Endothelial cell of umbilical vein (primary cell): ENCODE data around the gene CHAF1A. TPM values are rescaled to one million over a fixed set of nuclear protein-coding genes. Genes with fewer than 3 reads are reported as not detected.
A peak's percentile ranks its signal among the peaks of the same experiment; 100 is the strongest.

Experiments used
- BruUV-seq: library from RNA; stranded (reverse); fragments of 400-500 nt; replicated peaks from 2 replicates; lab custom pipeline; 2021; lab: Mats Ljungman, UMichigan
- CTCF ChIA-PET: fragments of 300-600, 350-600 bp; sonication (Branson Sonifier 250); formaldehyde crosslinking; loops from one replicate; lab custom pipeline; 2021; ENCODE audit warnings: antibody characterized with exemption, inconsistent platforms; lab: Charles Lee
- POLR2A ChIA-PET: fragments of 300-600, 350-600 bp; sonication (Branson Sonifier 250); formaldehyde crosslinking; loops from one replicate; lab custom pipeline; 2021; ENCODE audit warnings: antibody characterized with exemption, inconsistent platforms; lab: Charles Lee
- DNase-seq: peaks from one replicate; pipeline ENCODE4 v3.0.0-alpha.2; 2011; ENCODE audit warnings: low read depth, low spot score
- FAIRE-seq: peaks from 2 replicates; lab custom pipeline; 2011; peaks lifted over from hg19 to GRCh38; lab: Jason Lieb, UNC
- H2AFZ ChIP-seq: 2 replicates; pipeline ENCODE4 v1.6.0; 2012; ENCODE audit warnings: low read depth, low read length, control low read depth, inconsistent platforms
- H3K27ac ChIP-seq: 2 replicates; pipeline ENCODE4 v1.5.1; 2011; ENCODE audit warnings: low read depth, mild to moderate bottlenecking, control low read depth, low read length, moderate library complexity; ENCODE audit not compliant: insufficient read depth
- H3K27me3 ChIP-seq, 2 experiments: 2 replicates each; pipeline versions ENCODE4 v1.6.0 to v1.6.1; 2011; ENCODE audit warnings: low read length in 2 of 2, mixed read lengths in 1 of 2; ENCODE audit not compliant: control insufficient read depth in 2 of 2, insufficient read depth in 2 of 2
- H3K36me3 ChIP-seq, 2 experiments: 2 replicates in 1 of 2; 3 replicates in 1 of 2; pipeline ENCODE4 v1.5.1; 2011; ENCODE audit warnings: low read length in 2 of 2, mild to moderate bottlenecking in 1 of 2, moderate library complexity in 1 of 2; ENCODE audit not compliant: control insufficient read depth in 2 of 2, insufficient read depth in 2 of 2; ENCODE audit errors: extremely low read depth in 1 of 2
- H3K4me1 ChIP-seq: 3 replicates; pipeline ENCODE4 v1.5.1; 2011; ENCODE audit warnings: mild to moderate bottlenecking, low read length; ENCODE audit not compliant: control insufficient read depth, insufficient read depth; ENCODE audit errors: extremely low read depth
- H3K4me2 ChIP-seq: 2 replicates; pipeline ENCODE4 v1.6.1; 2011; ENCODE audit warnings: low read length, control low read depth, mixed read lengths; ENCODE audit not compliant: insufficient read depth
- H3K4me3 ChIP-seq, 3 experiments: fragments of 200-600 bp in 1 of 3; sonication (generic), shearing (Covaris generic) in 1 of 3; replicated peaks in 1 of 3; 2 replicates each; pipeline ENCODE4 v1.5.1; 2011 to 2016; ENCODE audit warnings: control low read depth in 3 of 3, low read length in 3 of 3, mild to moderate bottlenecking in 2 of 3, inconsistent platforms in 1 of 3, low read depth in 1 of 3, moderate library complexity in 1 of 3; ENCODE audit not compliant: insufficient read depth in 1 of 3
- H3K79me2 ChIP-seq: 2 replicates; pipeline ENCODE4 v1.6.0; 2012; ENCODE audit warnings: low read length, inconsistent platforms; ENCODE audit not compliant: control insufficient read depth, insufficient read depth
- H3K9ac ChIP-seq: replicated peaks from 2 replicates; pipeline ENCODE3; 2011; ENCODE audit warnings: low read length, control low read depth; ENCODE audit not compliant: insufficient read depth; ENCODE audit errors: extremely low read depth
- H3K9me1 ChIP-seq: replicated peaks from 3 replicates; pipeline ENCODE4 v1.6.0; 2011; ENCODE audit warnings: mild to moderate bottlenecking, low read length; ENCODE audit not compliant: control insufficient read depth, insufficient read depth; ENCODE audit errors: extremely low read depth
- H3K9me3 ChIP-seq: replicated peaks from 2 replicates; pipeline ENCODE4 v1.5.1; 2012; ENCODE audit warnings: low read length, inconsistent platforms; ENCODE audit not compliant: control insufficient read depth, insufficient read depth
- H4K20me1 ChIP-seq: replicated peaks from 2 replicates; pipeline ENCODE3; 2011; ENCODE audit warnings: mild to moderate bottlenecking, low read length; ENCODE audit not compliant: control insufficient read depth, insufficient read depth; ENCODE audit errors: extremely low read depth
- CTCF ChIP-seq, 2 donors: IDR thresholded peaks; 1 replicate in 1 of 2; 2 replicates in 1 of 2; pipeline ENCODE4 v1.5.1; 2011; ENCODE audit warnings: low read length in 2 of 2, mild to moderate bottlenecking in 2 of 2, moderate library complexity in 2 of 2, control low read depth in 1 of 2, inconsistent platforms in 1 of 2, low read depth in 1 of 2; ENCODE audit not compliant: insufficient read depth in 1 of 2; ENCODE audit errors: extremely low read depth in 1 of 2
- EZH2 ChIP-seq: IDR thresholded peaks from 2 replicates; pipeline ENCODE4 v1.6.1; 2012; ENCODE audit warnings: borderline replicate concordance, low read depth, mild to moderate bottlenecking, moderate library complexity, low read length, inconsistent platforms; ENCODE audit not compliant: severe bottlenecking
- FOS ChIP-seq: IDR thresholded peaks from 2 replicates; pipeline ENCODE4 v1.6.1; 2011; ENCODE audit warnings: mild to moderate bottlenecking, low read length, moderate library complexity, borderline replicate concordance; ENCODE audit not compliant: insufficient read depth
- GATA2 ChIP-seq: IDR thresholded peaks from 2 replicates; pipeline ENCODE4 v1.7.0; 2011; ENCODE audit warnings: low read depth, mild to moderate bottlenecking, moderate library complexity, mixed read lengths, low read length; ENCODE audit not compliant: insufficient read length, insufficient read depth
- JUN ChIP-seq: IDR thresholded peaks from 2 replicates; pipeline ENCODE4 v1.6.1; 2011; ENCODE audit warnings: borderline replicate concordance, low read depth; ENCODE audit not compliant: insufficient read length, insufficient read depth
- MYC ChIP-seq: IDR thresholded peaks from one replicate; pipeline ENCODE4 v1.6.1; 2011; ENCODE audit warnings: mild to moderate bottlenecking, low read depth, low read length
- POLR2A ChIP-seq: IDR thresholded peaks from 2 replicates; pipeline ENCODE4 v1.6.1; 2012; ENCODE audit warnings: low read depth, mild to moderate bottlenecking, control low read depth, low read length
- POLR2AphosphoS5 ChIP-seq: IDR thresholded peaks from 2 replicates; pipeline ENCODE4 v1.6.1; 2012; ENCODE audit warnings: low read depth, mild to moderate bottlenecking, control low read depth, low read length, moderate library complexity; ENCODE audit not compliant: insufficient read depth
- dilution Hi-C: fragments of 300-500 bp; cut with MboI; formaldehyde crosslinking; loops from one replicate; pipeline ENCODE4 v1.15.0; 2019; ENCODE audit warnings: low sequenced_read_pairs; ENCODE audit not compliant: extremely low pct_ligation_motif_present
- intact Hi-C: fragments of 100-400 bp; cut with micrococcal nuclease; formaldehyde crosslinking; loops from one replicate; pipeline ENCODE4 v1.10.0; 2022
- polyA plus RNA-seq, 4 experiments: library from polyadenylated mRNA; depleted of rRNA in 3 of 4; stranded (reverse) in 3 of 4; unstranded in 1 of 4; fragments of >200 nt; gene quantifications; 2 replicates each; pipeline versions ENCODE4 v1.2.1 to v1.2.3, GENCODE V29; 2011 to 2012; ENCODE audit warnings: missing spikeins in 1 of 4
- total RNA-seq: library from RNA; stranded (reverse); gene quantifications from 2 replicates; pipeline ENCODE4 v1.2.3, GENCODE V29; 2021
- TF ChIP-seq, protein P1 (sequence below): IDR thresholded peaks from 2 replicates; pipeline ENCODE4 v1.6.1; 2011; ENCODE audit not compliant: insufficient read depth, insufficient read length

CHAF1A gene
- total and polyA plus RNA-seq, 2 donors (not counting 3 experiments of a cell fraction or from before 2014, with no cell fraction given) = 19.5 to 44.5 TPM

DNA sequence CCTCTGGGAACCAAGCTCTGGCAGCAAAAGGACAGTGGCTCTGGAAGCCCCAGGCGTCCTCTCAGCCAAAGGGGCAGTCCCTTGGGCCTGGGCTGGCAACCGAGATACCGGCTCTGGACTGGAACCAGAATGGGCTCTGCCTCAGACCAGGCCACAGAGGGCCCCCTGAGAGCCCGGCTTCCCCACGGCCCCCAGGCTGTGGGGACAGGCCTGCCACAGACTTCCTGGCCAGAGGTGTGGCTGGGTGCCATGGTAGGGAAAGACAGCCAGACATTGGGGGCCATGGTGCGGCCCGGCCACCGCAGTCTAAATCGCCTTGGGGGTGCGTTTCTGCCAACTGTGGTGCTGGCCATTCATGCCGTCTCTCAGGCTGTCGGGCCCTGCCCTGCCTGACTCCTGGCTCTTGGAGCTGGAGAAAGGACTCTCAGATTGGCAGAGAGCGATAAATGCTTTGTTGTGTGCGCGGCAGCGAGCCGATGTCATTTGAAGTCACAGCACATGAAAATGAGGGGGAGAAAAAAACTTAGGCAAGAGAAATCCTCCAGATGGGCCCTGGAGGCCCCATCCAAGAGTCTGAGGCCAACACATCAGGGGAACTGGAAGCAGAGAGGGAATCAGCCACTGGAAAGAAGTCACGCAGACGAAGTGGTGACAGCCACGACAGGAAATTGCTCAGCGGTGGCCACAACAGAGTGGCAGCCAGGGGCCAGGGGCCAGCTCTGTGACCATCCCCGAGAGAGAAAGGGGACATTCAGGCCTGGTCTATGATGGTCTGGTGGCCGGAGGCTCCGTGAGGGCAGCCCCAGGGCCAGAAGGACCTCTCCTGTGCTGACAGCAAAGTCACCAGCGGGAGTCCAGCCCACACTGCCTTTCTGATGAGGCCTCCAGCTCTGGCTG, 28.6 kb upstream of the CHAF1A start:
- Histone ChIP-seq H3K9ac (peak overlapping the region; percentile 59), H4K20me1 (no peaks in the 10 kb centered on the region), H3K9me1 (no peaks in the 10 kb centered on the region), H3K36me3 (peaks cover 0 to 10% of the 10 kb centered on the region in 2 experiments), H3K27me3 (no peaks in the 10 kb centered on the region), H3K4me1 (peaks cover 53% of the 10 kb centered on the region), H3K79me2 (peaks cover 96% of the 10 kb centered on the region), H3K4me2 (peak overlapping the region; percentile 24), H3K27ac (peak overlapping the region; percentile 51), H3K9me3 (no peaks in the 10 kb centered on the region), H3K4me3 (no peak overlapping the region), H2AFZ (no peak overlapping the region)
- BruUV-seq = no TSS peak
- intact Hi-C loops = loop anchor here (1.0 kb wide), 3 partner anchors 16 to 31 kb away; partner anchors contain the start of genes MPND and SH3GL1
- DNase-seq (no peak), FAIRE-seq (peak; percentile 31)
- ChIA-PET POLR2A (no interaction called here), CTCF (interaction anchor here (0.9 to 8.7 kb wide), 4 partner anchors 12 to 27 kb away, joined by 3 to 105 read pairs (median 28); partner anchors contain the start of genes CHAF1A and SH3GL1)
- TF ChIP-seq CTCF (IDR thresholded peaks at IDR 0.05; ENCODE audit: extremely low read depth in 1 of 2, insufficient read depth in 1 of 2, low read depth in 1 of 2, low read length in 2 of 2) (no peak), JUN (no peak), EZH2 (no peak), POLR2AphosphoS5 (no peak), FOS (no peak), MYC (no peak), POLR2A (no peak), GATA2 (no peak)
- TF ChIP-seq, protein P1, sequence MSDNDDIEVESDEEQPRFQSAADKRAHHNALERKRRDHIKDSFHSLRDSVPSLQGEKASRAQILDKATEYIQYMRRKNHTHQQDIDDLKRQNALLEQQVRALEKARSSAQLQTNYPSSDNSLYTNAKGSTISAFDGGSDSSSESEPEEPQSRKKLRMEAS = no peak
- dilution Hi-C loops = no loop called here
